GM19438 (cell line): ENCODE results near the gene FRMD6.
A peak's percentile ranks its signal among the peaks of the same experiment; 100 is the strongest.
"Not testable (repeated sequence)": the region's sequence is repeated elsewhere in the genome, so short reads cannot be mapped to it uniquely, and the experiment has no call there.

ENCODE experiments used
- ATAC-seq: cut with Tn5 transposase; IDR thresholded peaks from one replicate; pipeline ENCODE4 v1.9.1; 2021; ENCODE audit warnings: low read depth; ENCODE audit not compliant: unreplicated experiment

The FRMD6 gene

GRCh38 chr14:51716610-51717009 is 64.9 kb downstream of the FRMD6 start:
- no peak for ATAC-seq

- ATAC-seq = no peak
Measured at GRCh38 chr14:51717766-51718165, 66.1 kb downstream of the FRMD6 start.

GRCh38 chr14:51719955-51720354 is 68.2 kb downstream of the FRMD6 start:
- no peak for ATAC-seq

- ATAC-seq = no peak
Measured at GRCh38 chr14:51723990-51724389, 72.3 kb downstream of the FRMD6 start.

- no peak for ATAC-seq
Measured at GRCh38 chr14:51724650-51725049, 72.9 kb downstream of the FRMD6 start.

GRCh38 chr14:51725061-51725460 is 73.4 kb downstream of the FRMD6 start:
- ATAC-seq = no peak

GRCh38 chr14:51726166-51726899 is 74.6 kb downstream of the FRMD6 start:
- ATAC-seq = no peak

GRCh38 chr14:51727526-51727925 is 75.8 kb downstream of the FRMD6 start:
- no peak for ATAC-seq

- no peak for ATAC-seq
Measured at GRCh38 chr14:51730098-51730497, 78.4 kb downstream of the FRMD6 start.

- no peak for ATAC-seq
Measured at GRCh38 chr14:51730684-51731083, 79.0 kb downstream of the FRMD6 start.

GRCh38 chr14:51732494-51733112 is 80.9 kb downstream of the FRMD6 start:
- no peak for ATAC-seq

GRCh38 chr14:51733147-51733546 is 81.4 kb downstream of the FRMD6 start:
- no peak for ATAC-seq

- no peak for ATAC-seq
Measured at GRCh38 chr14:51735851-51736250, 84.1 kb downstream of the FRMD6 start.

- peak; percentile 96 for ATAC-seq
Measured at GRCh38 chr14:51738754-51739153, 87.0 kb downstream of the FRMD6 start.

GRCh38 chr14:51743588-51744000 is 91.9 kb downstream of the FRMD6 start:
- ATAC-seq = no peak

GRCh38 chr14:51744372-51745130 is 92.8 kb downstream of the FRMD6 start:
- no peak for ATAC-seq

GRCh38 chr14:51746823-51747222 is 95.1 kb downstream of the FRMD6 start:
- not testable (repeated sequence) for ATAC-seq

GRCh38 chr14:51750542-51750941 is 98.8 kb downstream of the FRMD6 start:
- ATAC-seq = no peak

- ATAC-seq = not testable (repeated sequence)
Measured at GRCh38 chr14:51751611-51752345, 100.1 kb downstream of the FRMD6 start.

GRCh38 chr14:51757756-51758155 is 106.0 kb downstream of the FRMD6 start:
- not testable (repeated sequence) for ATAC-seq

- ATAC-seq = no peak
Measured at GRCh38 chr14:51759950-51760349, 108.2 kb downstream of the FRMD6 start.
